Measurements from ENCODE around the gene MEIS1.

MEIS1 gene

GRCh38 chr2:66543257-66543767, 108.4 kb downstream of the MEIS1 start:
- Histone ChIP-seq H3K27ac (no peak overlapping the region), H3K36me3 (no peaks in the 10 kb centered on the region), H3K9me3 (replicated peaks in 1 of 11) (no peaks in the 10 kb centered on the region), H3K4me3 (no peak overlapping the region), H3K4me1 (no peaks in the 10 kb centered on the region), H3K9ac (no peak overlapping the region), H3K27me3 (no peaks in the 10 kb centered on the region), H4K20me1 (no peaks in the 10 kb centered on the region), H3K4me2 (no peak overlapping the region)
- TF ChIP-seq Cebpa-rat (IDR thresholded peaks at IDR 0.05) = no peak

GRCh38 chr2:66544258-66544657, 109.3 kb downstream of the MEIS1 start:
- Histone ChIP-seq H3K4me2 (no peak overlapping the region), H3K27me3 (no peaks in the 10 kb centered on the region), H3K36me3 (no peaks in the 10 kb centered on the region), H3K27ac (no peak overlapping the region), H3K4me3 (no peak overlapping the region), H3K9ac (no peak overlapping the region), H3K4me1 (no peaks in the 10 kb centered on the region), H4K20me1 (no peaks in the 10 kb centered on the region), H3K9me3 (replicated peaks in 1 of 11) (no peaks in the 10 kb centered on the region)
- TF ChIP-seq Cebpa-rat (IDR thresholded peaks at IDR 0.05) = no peak

GRCh38 chr2:66545258-66545657, 110.3 kb downstream of the MEIS1 start:
- no peak overlapping the region for H3K9ac ChIP-seq
- no peaks in the 10 kb centered on the region for H3K9me3 ChIP-seq (replicated peaks in 1 of 11)
- no peaks in the 10 kb centered on the region for H3K4me1 ChIP-seq
- TF ChIP-seq Cebpa-rat (IDR thresholded peaks at IDR 0.05) = no peak
- no peaks in the 10 kb centered on the region for H3K27me3 ChIP-seq
- H4K20me1 ChIP-seq = no peaks in the 10 kb centered on the region
- H3K36me3 ChIP-seq = no peaks in the 10 kb centered on the region
- H3K4me3 ChIP-seq = no peak overlapping the region
- no peak overlapping the region for H3K27ac ChIP-seq
- H3K4me2 ChIP-seq = no peak overlapping the region

DNA sequence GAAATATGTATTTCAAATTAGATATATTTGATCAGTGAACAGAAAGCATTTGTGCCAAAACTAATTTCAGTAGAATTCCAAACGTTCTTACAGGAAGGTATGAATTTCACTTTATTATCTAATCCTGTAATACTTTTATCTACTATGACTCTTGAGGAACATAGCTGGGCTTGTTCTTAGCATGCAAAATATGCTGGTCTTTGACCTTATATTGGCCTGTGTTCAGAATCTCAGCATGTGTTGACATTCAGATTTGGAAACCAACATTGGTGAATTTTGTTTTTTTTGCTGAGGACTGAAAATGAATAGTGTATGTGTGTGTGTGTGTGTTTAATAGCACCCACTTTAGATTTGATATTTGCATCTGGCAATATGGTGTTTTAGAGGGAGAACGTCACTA, 112.2 kb downstream of the MEIS1 start:
- no peak for TF ChIP-seq Cebpa-rat (IDR thresholded peaks at IDR 0.05)
- no peak overlapping the region for H3K4me3 ChIP-seq
- no peaks in the 10 kb centered on the region for H3K36me3 ChIP-seq
- no peaks in the 10 kb centered on the region for H3K9me3 ChIP-seq (replicated peaks in 1 of 11)
- H3K27me3 ChIP-seq = no peaks in the 10 kb centered on the region
- no peaks in the 10 kb centered on the region for H3K4me1 ChIP-seq
- no peak overlapping the region for H3K27ac ChIP-seq
- no peak overlapping the region for H3K4me2 ChIP-seq
- no peak overlapping the region for H3K9ac ChIP-seq
- H4K20me1 ChIP-seq = no peaks in the 10 kb centered on the region

- Histone ChIP-seq H3K4me2 (no peak overlapping the region), H3K36me3 (no peaks in the 10 kb centered on the region), H4K20me1 (no peaks in the 10 kb centered on the region), H3K27ac (no peak overlapping the region), H3K9me3 (replicated peaks in 1 of 11) (no peaks in the 10 kb centered on the region), H3K4me3 (no peak overlapping the region), H3K4me1 (no peaks in the 10 kb centered on the region), H3K9ac (no peak overlapping the region), H3K27me3 (no peaks in the 10 kb centered on the region)
- TF ChIP-seq Cebpa-rat (IDR thresholded peaks at IDR 0.05) = no peak
Measured at GRCh38 chr2:66547887-66548286, 113.0 kb downstream of the MEIS1 start.

DNA sequence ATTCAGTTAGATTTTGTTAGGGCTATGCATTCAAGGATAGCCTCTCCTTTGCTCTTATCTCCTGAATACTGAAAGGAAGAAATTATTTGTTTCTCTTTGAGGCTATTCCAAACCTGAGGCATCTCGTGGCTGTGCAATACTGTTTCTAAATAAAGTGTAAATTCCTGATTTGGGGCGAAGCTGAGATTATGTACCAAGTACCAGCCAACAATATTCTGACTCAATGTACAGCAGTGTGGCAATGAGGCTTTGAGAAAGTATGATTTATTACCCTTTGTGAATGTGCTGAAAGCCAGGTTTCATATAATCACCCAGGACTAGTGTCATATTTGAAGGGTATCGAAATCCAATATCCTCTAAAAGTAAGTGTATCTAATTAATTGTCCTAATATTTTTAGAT, 113.5 kb downstream of the MEIS1 start:
- no peak overlapping the region for H3K4me2 ChIP-seq
- no peaks in the 10 kb centered on the region for H3K9me3 ChIP-seq (replicated peaks in 1 of 11)
- H3K27ac ChIP-seq = no peak overlapping the region
- H3K27me3 ChIP-seq = no peaks in the 10 kb centered on the region
- no peak overlapping the region for H3K9ac ChIP-seq
- H3K36me3 ChIP-seq = no peaks in the 10 kb centered on the region
- H3K4me1 ChIP-seq = no peaks in the 10 kb centered on the region
- H4K20me1 ChIP-seq = no peaks in the 10 kb centered on the region
- H3K4me3 ChIP-seq = no peak overlapping the region
- no peak for TF ChIP-seq Cebpa-rat (IDR thresholded peaks at IDR 0.05)

GRCh38 chr2:66550826-66551225, 115.9 kb downstream of the MEIS1 start:
- H3K36me3 ChIP-seq = no peaks in the 10 kb centered on the region
- no peaks in the 10 kb centered on the region for H3K4me1 ChIP-seq
- no peak for TF ChIP-seq Cebpa-rat (IDR thresholded peaks at IDR 0.05)
- no peaks in the 10 kb centered on the region for H4K20me1 ChIP-seq
- H3K4me2 ChIP-seq = no peak overlapping the region
- no peaks in the 10 kb centered on the region for H3K9me3 ChIP-seq (replicated peaks in 1 of 11)
- no peaks in the 10 kb centered on the region for H3K27me3 ChIP-seq
- H3K4me3 ChIP-seq = no peak overlapping the region
- no peak overlapping the region for H3K27ac ChIP-seq
- no peak overlapping the region for H3K9ac ChIP-seq

- no peaks in the 10 kb centered on the region for H4K20me1 ChIP-seq
- no peaks in the 10 kb centered on the region for H3K4me1 ChIP-seq
- no peaks in the 10 kb centered on the region for H3K27me3 ChIP-seq
- TF ChIP-seq Cebpa-rat (IDR thresholded peaks at IDR 0.05) = no peak
- no peak overlapping the region for H3K27ac ChIP-seq
- H3K4me3 ChIP-seq = no peak overlapping the region
- no peak overlapping the region for H3K9ac ChIP-seq
- H3K9me3 ChIP-seq (replicated peaks in 1 of 11) = no peaks in the 10 kb centered on the region
- H3K4me2 ChIP-seq = no peak overlapping the region
- H3K36me3 ChIP-seq = no peaks in the 10 kb centered on the region
Measured at GRCh38 chr2:66553370-66553769, 118.4 kb downstream of the MEIS1 start.

DNA sequence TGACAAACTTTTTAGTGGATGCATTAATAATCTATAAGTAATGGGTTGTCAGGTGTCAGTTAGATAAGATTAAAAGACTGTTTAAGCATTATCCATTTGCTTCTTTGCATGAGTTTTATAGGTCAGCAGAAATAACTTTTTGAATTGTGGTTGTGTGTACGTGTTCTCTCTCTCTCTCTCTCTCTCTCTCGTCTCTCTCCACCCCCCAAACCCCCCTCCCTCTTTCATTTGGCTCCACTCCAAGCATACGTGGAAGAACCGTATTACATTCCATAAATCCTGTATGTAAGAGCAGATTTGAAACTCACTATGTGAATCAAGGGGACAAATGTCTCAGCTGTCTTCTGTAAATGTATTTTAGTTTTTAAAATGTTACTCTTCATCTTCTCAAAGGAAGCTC, 120.2 kb downstream of the MEIS1 start:
- Histone ChIP-seq H3K9me3 (replicated peaks in 1 of 11) (no peaks in the 10 kb centered on the region), H3K4me2 (no peak overlapping the region), H3K9ac (no peak overlapping the region), H3K27me3 (no peaks in the 10 kb centered on the region), H3K27ac (no peak overlapping the region), H4K20me1 (no peaks in the 10 kb centered on the region), H3K4me1 (no peaks in the 10 kb centered on the region), H3K4me3 (no peak overlapping the region), H3K36me3 (no peaks in the 10 kb centered on the region)
- TF ChIP-seq Cebpa-rat (IDR thresholded peaks at IDR 0.05) = no peak

DNA sequence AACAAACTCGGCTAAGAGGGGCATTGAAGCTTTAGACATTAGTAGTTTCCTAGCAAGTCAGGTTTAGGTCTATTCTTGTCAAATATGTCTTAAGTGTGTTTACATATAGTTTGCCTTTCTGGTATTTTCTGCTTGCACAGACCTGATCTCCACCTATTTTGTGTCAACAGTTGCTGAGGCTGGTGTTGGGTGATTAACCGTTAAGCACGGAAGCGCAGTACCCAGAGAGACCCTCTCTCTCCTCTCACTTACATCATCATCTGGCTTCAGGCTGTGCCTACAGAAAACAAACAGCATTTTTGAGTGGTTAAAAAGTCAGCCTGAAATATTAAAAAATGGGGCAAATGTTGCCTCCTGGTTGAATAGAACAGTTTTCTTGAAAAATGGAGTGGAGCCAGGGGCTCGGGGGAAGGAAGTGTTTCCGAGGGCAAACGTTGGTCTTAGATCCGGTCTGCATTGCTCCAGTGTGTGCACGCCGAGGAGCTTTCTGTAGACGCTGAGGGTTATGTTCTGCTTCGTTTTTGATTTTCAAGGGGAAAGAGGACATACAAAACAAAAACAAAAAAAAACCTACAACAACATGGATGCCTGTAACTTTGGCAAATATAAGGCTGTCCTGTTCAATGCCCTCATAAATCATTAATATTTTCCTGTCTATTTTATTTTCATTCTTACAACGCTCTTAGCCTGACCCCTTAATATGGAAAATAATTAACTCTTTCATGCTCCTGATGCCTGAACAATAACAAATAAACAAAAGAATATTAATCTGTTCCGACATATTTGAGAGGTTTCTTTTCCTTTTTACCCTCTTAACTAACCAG, 120.8 kb downstream of the MEIS1 start:
- no peaks in the 10 kb centered on the region for H3K36me3 ChIP-seq
- no peaks in the 10 kb centered on the region for H3K9me3 ChIP-seq (replicated peaks in 1 of 11)
- H3K4me2 ChIP-seq = no peak overlapping the region
- no peak overlapping the region for H3K4me3 ChIP-seq
- no peaks in the 10 kb centered on the region for H3K27me3 ChIP-seq
- no peaks in the 10 kb centered on the region for H4K20me1 ChIP-seq
- H3K9ac ChIP-seq = no peak overlapping the region
- H3K4me1 ChIP-seq = no peaks in the 10 kb centered on the region
- H3K27ac ChIP-seq = no peak overlapping the region
- TF ChIP-seq Cebpa-rat (IDR thresholded peaks at IDR 0.05) = no peak

Measured in BLaER1 treated with 17β-estradiol and CSF1 and Interleukin-3, amounts not matched to agents 10 nM and 100 nM (cell line).